ENCODE measurements around the gene CPED1.
"Not testable (repeated sequence)": the region's sequence is repeated elsewhere in the genome, so short reads cannot be mapped to it uniquely, and the experiment has no call there.

DNA sequence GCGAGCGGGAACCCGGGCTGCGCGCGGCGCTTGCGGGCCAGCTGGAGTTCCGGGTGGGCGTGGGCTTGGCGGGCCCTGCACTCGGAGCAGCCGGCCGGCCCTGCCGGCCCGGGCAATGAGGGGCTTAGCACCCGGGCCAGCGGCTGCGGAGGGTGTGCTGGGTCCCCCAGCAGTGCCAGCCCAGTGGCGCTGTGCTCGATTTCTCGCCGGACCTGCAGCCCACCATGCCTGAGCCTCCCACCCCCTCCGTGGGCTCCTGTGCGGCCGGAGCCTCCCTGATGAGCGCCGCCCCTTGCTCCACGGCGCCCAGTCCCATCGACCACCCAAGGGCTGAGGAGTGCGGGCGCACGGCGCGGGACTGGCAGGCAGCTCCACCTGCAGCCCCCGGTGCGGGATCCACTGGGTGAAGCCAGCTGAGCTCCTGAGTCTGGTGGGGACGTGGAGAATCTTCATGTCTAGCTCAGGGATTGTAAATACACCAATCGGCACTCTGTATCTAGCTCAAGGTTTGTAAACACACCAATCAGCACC lies 71.5 kb downstream of the CPED1 start:
- TF ChIP-seq, protein P1, sequence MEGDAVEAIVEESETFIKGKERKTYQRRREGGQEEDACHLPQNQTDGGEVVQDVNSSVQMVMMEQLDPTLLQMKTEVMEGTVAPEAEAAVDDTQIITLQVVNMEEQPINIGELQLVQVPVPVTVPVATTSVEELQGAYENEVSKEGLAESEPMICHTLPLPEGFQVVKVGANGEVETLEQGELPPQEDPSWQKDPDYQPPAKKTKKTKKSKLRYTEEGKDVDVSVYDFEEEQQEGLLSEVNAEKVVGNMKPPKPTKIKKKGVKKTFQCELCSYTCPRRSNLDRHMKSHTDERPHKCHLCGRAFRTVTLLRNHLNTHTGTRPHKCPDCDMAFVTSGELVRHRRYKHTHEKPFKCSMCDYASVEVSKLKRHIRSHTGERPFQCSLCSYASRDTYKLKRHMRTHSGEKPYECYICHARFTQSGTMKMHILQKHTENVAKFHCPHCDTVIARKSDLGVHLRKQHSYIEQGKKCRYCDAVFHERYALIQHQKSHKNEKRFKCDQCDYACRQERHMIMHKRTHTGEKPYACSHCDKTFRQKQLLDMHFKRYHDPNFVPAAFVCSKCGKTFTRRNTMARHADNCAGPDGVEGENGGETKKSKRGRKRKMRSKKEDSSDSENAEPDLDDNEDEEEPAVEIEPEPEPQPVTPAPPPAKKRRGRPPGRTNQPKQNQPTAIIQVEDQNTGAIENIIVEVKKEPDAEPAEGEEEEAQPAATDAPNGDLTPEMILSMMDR (conservative IDR thresholded peaks at IDR 0.05): not testable (repeated sequence)
- not testable (repeated sequence) for TF ChIP-seq ZFX (IDR thresholded peaks at IDR 0.05)

All from C4-2B (cell line).